Effector memory CD8-positive, alpha-beta T cell (primary cell): Measurements from ENCODE around the gene DNAJB13.

Experiments
- ATAC-seq: fragments of 150-1000 bp; cut with Tn5 transposase; replicated peaks from 2 replicates; pipeline ENCODE4 v1.10.0; 2021; ENCODE audit warnings: mild to moderate bottlenecking, moderate library complexity
- DNase-seq, 3 experiments: peaks; one replicate each; pipeline ENCODE4 v3.0.0; 2021
- H3K27ac Mint-ChIP-seq, 2 donors: one replicate each; pipeline ENCODE4 v1.8.0; 2022; ENCODE audit warnings: mild to moderate bottlenecking in 2 of 2, mixed read lengths in 2 of 2, moderate library complexity in 2 of 2
- H3K27me3 Mint-ChIP-seq, 2 donors: one replicate each; pipeline ENCODE4 v1.8.0; 2022; ENCODE audit warnings: mixed read lengths in 2 of 2
- H3K36me3 Mint-ChIP-seq: one replicate; pipeline ENCODE4 v1.8.0; 2022; ENCODE audit warnings: mild to moderate bottlenecking, moderate library complexity, mixed read lengths; ENCODE audit not compliant: insufficient read depth
- H3K4me1 Mint-ChIP-seq, 2 donors: one replicate each; pipeline ENCODE4 v1.8.0; 2022; ENCODE audit warnings: low read depth in 2 of 2, mixed read lengths in 2 of 2
- H3K4me3 Mint-ChIP-seq, 2 donors: one replicate each; pipeline ENCODE4 v1.8.0; 2022; ENCODE audit warnings: mild to moderate bottlenecking in 2 of 2, mixed read lengths in 2 of 2, moderate library complexity in 2 of 2
- H3K9me3 Mint-ChIP-seq, 2 donors: one replicate each; pipeline ENCODE4 v1.8.0; 2022; ENCODE audit warnings: mixed read lengths in 2 of 2

The DNAJB13 gene

GRCh38 chr11:73962101-73962705, 11.4 kb downstream of the DNAJB13 start:
- no peaks in the 10 kb centered on the region for H3K9me3 Mint-ChIP-seq
- peaks cover 13 to 16% of the 10 kb centered on the region in 2 donors for H3K4me1 Mint-ChIP-seq
- no peak for ATAC-seq
- peaks cover 7 to 17% of the 10 kb centered on the region in 2 donors for H3K27me3 Mint-ChIP-seq
- H3K36me3 Mint-ChIP-seq = no peaks in the 10 kb centered on the region
- DNase-seq = no peak
- no peak overlapping the region for H3K27ac Mint-ChIP-seq
- H3K4me3 Mint-ChIP-seq = no peak overlapping the region

DNA sequence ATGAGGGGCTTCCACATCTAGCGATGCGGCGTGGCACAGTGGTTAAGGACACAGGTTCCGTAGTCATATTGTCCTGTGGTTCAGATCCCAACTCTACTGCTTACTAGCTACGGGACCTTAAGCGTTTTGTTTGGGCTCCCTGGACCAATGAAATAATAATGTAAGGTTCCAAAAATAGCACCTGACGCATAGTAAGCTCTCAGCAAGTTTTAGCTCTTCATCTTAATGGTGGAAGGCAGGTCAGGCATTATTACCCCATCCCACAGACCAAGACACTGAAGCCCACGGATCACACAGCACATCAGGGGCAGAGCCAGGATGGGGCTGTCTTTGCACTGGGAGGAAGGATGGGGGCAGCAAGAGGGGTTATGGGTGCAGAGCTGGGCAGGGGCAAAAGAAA, 13.0 kb downstream of the DNAJB13 start:
- H3K36me3 Mint-ChIP-seq = peaks cover 14% of the 10 kb centered on the region
- no peaks in the 10 kb centered on the region for H3K9me3 Mint-ChIP-seq
- ATAC-seq (no peak), DNase-seq (no peak)
- peaks cover 0 to under 1% of the 10 kb centered on the region in 2 donors for H3K27me3 Mint-ChIP-seq
- H3K4me1 Mint-ChIP-seq = peaks cover 16 to 24% of the 10 kb centered on the region in 2 donors
- H3K4me3 Mint-ChIP-seq = peak overlapping the region in 1 of 2 donors; percentile 67
- peak overlapping the region; percentile 67 to 87 for H3K27ac Mint-ChIP-seq

DNA sequence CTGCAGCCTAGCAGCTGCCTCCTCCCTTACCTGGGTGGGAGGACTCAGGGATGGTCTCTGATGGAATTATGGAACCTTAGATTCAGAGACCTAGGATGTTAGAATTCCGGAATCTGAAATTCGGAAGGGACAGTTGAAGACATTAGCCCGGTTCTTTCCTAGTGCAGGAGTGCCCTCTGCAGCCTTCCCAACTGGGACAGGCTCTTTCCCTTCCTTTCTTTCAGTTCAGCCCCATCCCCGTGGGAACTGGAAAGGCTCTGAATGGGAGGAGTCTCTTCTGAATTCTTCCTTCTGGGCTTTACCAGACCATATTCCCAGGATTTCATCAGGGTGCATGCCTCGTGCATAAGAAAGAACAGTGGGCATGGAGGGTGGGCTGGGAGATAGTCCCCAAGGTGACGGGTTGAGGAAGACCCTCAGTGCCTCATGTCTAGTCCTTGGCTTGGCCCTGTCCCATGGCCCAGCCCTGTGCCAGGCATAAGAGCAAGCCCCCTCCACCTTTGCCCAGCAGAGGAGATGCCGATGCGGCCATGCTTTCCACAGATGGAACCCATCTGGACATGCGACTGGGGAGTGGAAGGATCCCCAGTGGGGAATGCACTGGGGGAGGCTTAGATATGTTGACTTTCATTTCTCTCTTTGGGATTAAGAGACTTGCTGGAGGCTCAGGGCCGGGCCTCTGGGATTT, 14.4 kb downstream of the DNAJB13 start:
- Mint-ChIP-seq H3K27ac (peak overlapping the region; percentile 26 to 67), H3K4me1 (peaks cover 29 to 38% of the 10 kb centered on the region in 2 donors), H3K36me3 (peaks cover 27% of the 10 kb centered on the region), H3K9me3 (no peaks in the 10 kb centered on the region), H3K4me3 (peak overlapping the region in 1 of 2 donors; percentile 67), H3K27me3 (no peaks in the 10 kb centered on the region)
- DNase-seq (no peak), ATAC-seq (no peak)

DNA sequence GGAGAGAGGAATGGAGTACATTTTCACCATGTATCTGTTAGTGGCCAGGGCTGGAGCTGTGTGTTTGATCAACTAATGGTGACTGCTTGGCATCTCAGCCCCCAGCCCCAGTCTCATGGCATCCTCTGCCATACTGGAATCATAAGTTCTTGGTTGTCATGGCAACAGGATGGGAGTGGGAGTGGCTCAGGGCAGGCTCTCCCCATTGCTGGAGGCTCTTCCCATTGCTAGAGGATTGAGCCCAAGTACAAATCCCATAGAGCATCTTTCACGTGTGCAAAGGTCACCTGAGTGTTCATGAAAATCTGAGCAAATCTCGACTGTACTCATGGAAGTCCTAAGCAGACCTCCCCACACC, 14.9 kb downstream of the DNAJB13 start:
- Mint-ChIP-seq H3K9me3 (no peaks in the 10 kb centered on the region), H3K27me3 (no peaks in the 10 kb centered on the region), H3K27ac (peak overlapping the region; percentile 26 to 54), H3K4me3 (no peak overlapping the region), H3K36me3 (peaks cover 32% of the 10 kb centered on the region), H3K4me1 (peaks cover 32 to 40% of the 10 kb centered on the region in 2 donors)
- DNase-seq (no peak), ATAC-seq (no peak)

- peak overlapping the region; percentile 94 to 98 for H3K27ac Mint-ChIP-seq
- no peaks in the 10 kb centered on the region for H3K9me3 Mint-ChIP-seq
- peaks cover 55 to 63% of the 10 kb centered on the region in 2 donors for H3K4me1 Mint-ChIP-seq
- H3K36me3 Mint-ChIP-seq = peaks cover 58% of the 10 kb centered on the region
- H3K27me3 Mint-ChIP-seq = no peaks in the 10 kb centered on the region
- DNase-seq (no peak), ATAC-seq (no peak)
- H3K4me3 Mint-ChIP-seq = peak overlapping the region; percentile 47 to 92
These were observed 17.6 kb downstream of the DNAJB13 start for GRCh38 chr11:73968356-73968966.

DNA sequence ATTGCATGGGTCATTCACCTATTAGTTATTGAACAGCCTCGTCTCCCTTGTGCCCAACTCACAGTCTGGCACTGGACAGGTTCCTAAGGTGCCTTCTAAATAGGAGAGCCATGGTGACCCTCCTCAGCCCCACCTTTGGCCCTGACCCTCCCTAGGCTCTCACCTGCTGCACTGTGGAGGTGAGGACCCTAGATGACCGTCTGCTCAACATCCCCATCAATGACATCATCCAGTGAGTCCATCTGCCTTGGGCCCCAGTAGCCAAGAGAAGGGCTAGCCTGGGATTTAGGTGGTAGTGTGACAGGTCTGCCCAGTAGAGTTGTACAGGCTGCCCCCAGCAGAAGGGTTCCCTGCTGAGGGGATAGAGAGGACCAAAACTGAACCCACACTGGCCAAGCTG, 18.3 kb downstream of the DNAJB13 start:
- Mint-ChIP-seq H3K27ac (peak overlapping the region; percentile 94 to 98), H3K36me3 (peaks cover 65% of the 10 kb centered on the region), H3K4me1 (peaks cover 57 to 65% of the 10 kb centered on the region in 2 donors), H3K27me3 (no peaks in the 10 kb centered on the region), H3K9me3 (no peaks in the 10 kb centered on the region), H3K4me3 (peak overlapping the region; percentile 47 to 92)
- ATAC-seq (no peak), DNase-seq (no peak)

GRCh38 chr11:73969991-73970800, 19.4 kb downstream of the DNAJB13 start:
- ATAC-seq (peak; percentile 61), DNase-seq (peak; percentile 55 to 61 (median 56))
- Mint-ChIP-seq H3K36me3 (peaks cover 76% of the 10 kb centered on the region), H3K27me3 (no peaks in the 10 kb centered on the region), H3K27ac (peak overlapping the region; percentile 94 to 98), H3K9me3 (no peaks in the 10 kb centered on the region), H3K4me3 (peak overlapping the region; percentile 47 to 92), H3K4me1 (peaks cover 63 to 65% of the 10 kb centered on the region in 2 donors)

GRCh38 chr11:73971175-73971719, 20.4 kb downstream of the DNAJB13 start:
- Mint-ChIP-seq H3K9me3 (no peaks in the 10 kb centered on the region), H3K36me3 (peaks cover 86% of the 10 kb centered on the region), H3K27me3 (no peaks in the 10 kb centered on the region), H3K27ac (peak overlapping the region; percentile 94 to 98), H3K4me3 (peak overlapping the region; percentile 8 to 92), H3K4me1 (peaks cover 70 to 74% of the 10 kb centered on the region in 2 donors)
- ATAC-seq (no peak), DNase-seq (no peak)

GRCh38 chr11:73972187-73972586, 21.4 kb downstream of the DNAJB13 start:
- H3K36me3 Mint-ChIP-seq = peaks cover 96% of the 10 kb centered on the region
- peak overlapping the region; percentile 94 to 98 for H3K27ac Mint-ChIP-seq
- H3K27me3 Mint-ChIP-seq = no peaks in the 10 kb centered on the region
- H3K4me1 Mint-ChIP-seq = peaks cover 79 to 81% of the 10 kb centered on the region in 2 donors
- ATAC-seq (no peak), DNase-seq (no peak)
- H3K9me3 Mint-ChIP-seq = no peaks in the 10 kb centered on the region
- H3K4me3 Mint-ChIP-seq = peak overlapping the region; percentile 12 to 92

DNA sequence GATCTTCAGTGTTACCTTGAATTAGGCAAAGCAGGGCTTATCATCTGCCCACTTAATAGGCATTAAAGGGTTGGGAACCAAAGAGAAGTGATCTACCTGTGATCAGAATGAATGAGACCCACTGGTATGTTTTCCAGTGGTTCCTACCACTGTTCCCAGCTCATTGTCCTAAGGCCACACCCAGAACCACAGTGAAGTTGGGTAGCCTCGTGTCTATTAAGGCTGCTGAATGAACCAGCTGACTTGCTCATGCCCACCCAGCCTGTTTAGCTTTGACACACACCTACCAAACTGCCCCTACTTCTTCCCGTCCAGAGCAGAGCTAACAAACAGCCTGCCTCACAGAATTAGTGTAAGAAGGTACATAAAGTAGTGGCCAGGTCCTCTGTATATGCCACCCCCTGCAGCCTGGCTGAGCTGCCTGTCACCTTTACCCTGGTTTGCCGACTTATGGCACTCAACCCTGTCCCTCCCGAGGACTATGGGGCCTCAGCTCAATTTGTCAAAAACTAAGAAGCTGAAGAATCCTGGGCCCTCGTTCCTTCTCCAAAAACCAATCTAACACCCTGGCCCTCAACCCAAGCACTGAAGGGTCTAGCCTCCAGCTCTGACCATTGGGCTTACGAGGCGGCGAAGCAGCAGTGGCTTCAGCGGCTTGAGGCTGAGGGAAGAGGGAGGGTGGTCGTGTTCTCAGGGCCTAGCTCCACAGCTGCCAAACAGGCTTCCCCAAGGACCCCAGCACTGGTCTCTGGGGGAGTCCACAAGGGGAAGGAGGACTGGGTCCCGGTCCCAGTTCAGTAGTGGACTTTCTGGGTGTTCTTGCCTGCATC, 22.0 kb downstream of the DNAJB13 start:
- DNase-seq (no peak), ATAC-seq (no peak)
- no peaks in the 10 kb centered on the region for H3K9me3 Mint-ChIP-seq
- peaks cover 99% of the 10 kb centered on the region for H3K36me3 Mint-ChIP-seq
- H3K27me3 Mint-ChIP-seq = no peaks in the 10 kb centered on the region
- peaks cover 84 to 86% of the 10 kb centered on the region in 2 donors for H3K4me1 Mint-ChIP-seq
- peak overlapping the region; percentile 94 to 98 for H3K27ac Mint-ChIP-seq
- H3K4me3 Mint-ChIP-seq = peak overlapping the region; percentile 56 to 92

GRCh38 chr11:73974604-73975478, 24.0 kb downstream of the DNAJB13 start:
- Mint-ChIP-seq H3K4me3 (peak overlapping the region; percentile 56 to 92), H3K36me3 (peaks cover 99% of the 10 kb centered on the region), H3K27me3 (no peaks in the 10 kb centered on the region), H3K9me3 (no peaks in the 10 kb centered on the region), H3K27ac (peak overlapping the region; percentile 84 to 98), H3K4me1 (peaks cover 80 to 88% of the 10 kb centered on the region in 2 donors)
- DNase-seq (no peak), ATAC-seq (no peak)

DNA sequence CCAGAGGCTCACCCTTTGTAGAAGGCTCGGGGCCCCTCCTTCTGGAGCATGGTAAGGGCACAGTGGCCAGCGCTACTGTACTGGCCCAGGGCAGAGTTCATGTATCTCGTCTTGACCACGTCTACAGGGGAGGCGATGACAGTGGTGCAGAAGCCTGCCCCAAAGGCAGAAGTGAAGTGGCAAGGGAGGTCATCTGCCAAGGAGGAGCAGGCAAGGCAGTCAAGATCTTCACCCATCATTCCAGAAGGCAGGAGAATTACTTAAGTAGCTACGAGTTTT, 24.6 kb downstream of the DNAJB13 start:
- peaks cover 99% of the 10 kb centered on the region for H3K36me3 Mint-ChIP-seq
- H3K4me1 Mint-ChIP-seq = peaks cover 80 to 88% of the 10 kb centered on the region in 2 donors
- no peak for DNase-seq
- no peaks in the 10 kb centered on the region for H3K27me3 Mint-ChIP-seq
- peak overlapping the region; percentile 84 to 98 for H3K27ac Mint-ChIP-seq
- peak overlapping the region; percentile 56 to 92 for H3K4me3 Mint-ChIP-seq
- H3K9me3 Mint-ChIP-seq = no peaks in the 10 kb centered on the region
- ATAC-seq = no peak
